CD4-positive, alpha-beta T cell treated with Interleukin-4 for 4 hours (primary cell): ENCODE data around the gene ZNF579.

ENCODE experiments used
- DNase-seq: peaks from one replicate; pipeline ENCODE4 v3.0.0-alpha.2; 2020

The ZNF579 gene

DNA sequence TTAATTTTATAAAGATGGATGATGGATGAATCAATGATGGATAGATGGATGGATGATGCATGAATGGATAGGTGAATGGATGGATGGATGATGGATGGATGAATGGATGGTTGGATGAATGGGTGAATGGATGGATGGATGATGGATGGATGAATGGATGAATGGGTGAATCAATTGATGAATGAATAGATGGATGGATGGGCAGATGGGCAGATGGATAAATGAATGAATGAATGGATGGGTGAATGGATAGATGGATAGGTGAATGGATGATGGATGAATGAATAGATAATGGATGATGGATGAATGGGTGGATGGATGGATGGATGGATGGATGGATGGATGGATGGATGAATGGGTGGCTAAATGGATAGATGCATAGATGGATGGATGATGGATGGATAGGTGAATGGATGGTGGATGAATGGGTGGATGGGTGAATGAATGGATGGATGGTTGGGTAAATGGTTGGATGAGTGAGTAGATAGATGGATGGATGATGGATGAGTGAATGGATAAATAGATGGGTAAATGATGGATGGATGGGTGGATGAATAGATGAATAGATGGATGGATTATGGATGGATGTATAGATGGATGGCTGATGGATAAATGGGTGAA is 12.8 kb downstream of the ZNF579 start:
- DNase-seq: no peak

DNA sequence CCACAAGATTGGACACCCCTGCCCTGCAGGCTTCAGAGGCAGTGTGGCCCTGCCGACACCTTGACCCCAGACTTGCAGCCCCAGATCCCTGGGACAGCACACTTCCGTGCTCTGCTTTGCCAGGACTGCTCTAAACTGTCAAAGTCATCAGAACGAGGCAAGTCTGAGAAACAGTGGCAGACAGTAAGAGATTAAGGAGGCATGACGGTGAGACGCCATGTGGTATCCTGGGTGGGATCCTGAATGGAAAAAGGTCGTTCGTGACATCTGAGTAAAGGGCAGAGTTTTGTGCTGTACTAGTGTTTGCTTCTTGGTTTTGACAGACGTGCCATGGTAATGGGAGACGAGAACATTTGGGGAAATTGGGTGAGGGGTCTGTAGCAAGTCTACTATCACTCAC is 13.8 kb downstream of the ZNF579 start:
- DNase-seq: no peak

DNA sequence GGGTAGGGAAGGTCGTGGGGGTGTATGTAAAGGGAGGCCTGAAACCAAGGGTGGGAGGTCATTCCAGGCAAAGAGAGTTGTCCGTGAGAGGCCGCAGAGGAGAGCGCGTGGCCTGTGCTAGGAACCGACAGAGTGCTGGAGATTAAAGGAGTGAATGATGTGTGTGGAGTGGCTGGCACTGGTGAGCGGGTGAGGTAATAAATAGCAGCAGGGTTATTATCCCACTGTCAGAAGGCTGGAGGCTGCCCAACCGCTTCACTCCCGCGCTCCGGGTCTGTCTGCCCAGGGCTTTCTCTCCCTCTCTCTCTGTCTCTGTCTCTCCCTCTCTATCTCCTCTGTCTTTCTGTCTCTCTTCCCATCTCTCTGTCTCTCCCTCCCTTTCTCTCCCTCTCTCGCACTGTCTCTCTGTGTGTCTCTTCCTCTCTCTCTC is 17.4 kb downstream of the ZNF579 start:
- DNase-seq: no peak

DNA sequence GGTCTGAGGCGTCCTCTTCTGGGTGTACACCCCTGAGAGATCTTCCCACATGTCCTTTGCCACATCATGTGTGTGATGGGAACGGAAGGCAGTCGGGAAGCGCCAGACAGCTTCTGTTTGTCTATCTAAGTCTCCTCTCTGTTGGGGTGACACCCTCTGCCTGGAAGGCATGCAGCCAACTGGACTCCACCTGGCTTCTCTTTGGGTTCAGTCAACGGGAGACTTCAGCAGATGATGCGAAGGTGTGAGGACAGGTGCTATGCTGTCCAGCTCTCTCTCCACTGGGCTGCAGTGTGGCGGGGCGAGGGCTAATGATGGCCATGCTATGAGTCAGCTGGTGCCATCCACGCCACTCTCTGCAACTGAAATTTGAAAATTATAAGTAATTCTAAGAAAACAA is 21.0 kb downstream of the ZNF579 start:
- DNase-seq: no peak

DNA sequence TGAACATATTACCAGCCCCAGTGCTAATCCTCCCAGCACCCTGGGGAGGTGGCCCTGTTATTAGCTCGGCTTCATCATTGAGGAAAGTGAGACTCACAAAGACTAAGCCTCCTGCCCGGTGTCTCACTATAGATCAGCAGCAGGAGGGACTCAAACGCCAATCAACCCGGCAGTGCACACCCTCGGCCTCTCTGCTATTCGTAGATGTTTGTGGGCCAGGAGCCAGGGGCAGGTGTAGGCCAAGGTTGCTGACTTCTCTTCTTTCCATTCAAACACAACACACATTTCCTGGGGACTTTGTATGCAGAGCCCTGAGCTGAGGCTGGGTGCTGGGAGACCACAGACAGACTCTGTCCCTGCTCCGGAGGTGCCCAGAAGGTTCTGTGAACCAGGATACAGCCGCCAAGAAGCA is 25.9 kb downstream of the ZNF579 start:
- DNase-seq: no peak

DNA sequence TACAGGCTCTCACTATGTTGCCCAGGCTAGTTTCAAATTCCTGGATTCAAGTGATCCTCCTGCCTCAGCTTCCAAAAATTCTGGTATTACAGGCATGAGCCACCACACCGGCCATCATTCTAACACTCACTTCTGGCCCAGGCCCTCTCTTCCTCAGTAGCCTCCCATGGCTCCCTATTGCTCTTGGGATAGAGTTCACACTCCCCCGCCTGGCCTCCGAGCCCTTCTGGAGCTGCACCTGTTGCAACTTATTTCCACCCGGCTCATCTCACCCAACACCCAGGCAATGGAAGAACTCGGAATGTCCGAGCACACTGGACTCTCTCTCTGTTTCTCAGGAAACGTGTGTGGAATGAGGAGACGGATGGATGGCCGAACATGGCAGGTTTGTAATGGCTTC is 26.3 kb downstream of the ZNF579 start:
- DNase-seq: no peak

DNA sequence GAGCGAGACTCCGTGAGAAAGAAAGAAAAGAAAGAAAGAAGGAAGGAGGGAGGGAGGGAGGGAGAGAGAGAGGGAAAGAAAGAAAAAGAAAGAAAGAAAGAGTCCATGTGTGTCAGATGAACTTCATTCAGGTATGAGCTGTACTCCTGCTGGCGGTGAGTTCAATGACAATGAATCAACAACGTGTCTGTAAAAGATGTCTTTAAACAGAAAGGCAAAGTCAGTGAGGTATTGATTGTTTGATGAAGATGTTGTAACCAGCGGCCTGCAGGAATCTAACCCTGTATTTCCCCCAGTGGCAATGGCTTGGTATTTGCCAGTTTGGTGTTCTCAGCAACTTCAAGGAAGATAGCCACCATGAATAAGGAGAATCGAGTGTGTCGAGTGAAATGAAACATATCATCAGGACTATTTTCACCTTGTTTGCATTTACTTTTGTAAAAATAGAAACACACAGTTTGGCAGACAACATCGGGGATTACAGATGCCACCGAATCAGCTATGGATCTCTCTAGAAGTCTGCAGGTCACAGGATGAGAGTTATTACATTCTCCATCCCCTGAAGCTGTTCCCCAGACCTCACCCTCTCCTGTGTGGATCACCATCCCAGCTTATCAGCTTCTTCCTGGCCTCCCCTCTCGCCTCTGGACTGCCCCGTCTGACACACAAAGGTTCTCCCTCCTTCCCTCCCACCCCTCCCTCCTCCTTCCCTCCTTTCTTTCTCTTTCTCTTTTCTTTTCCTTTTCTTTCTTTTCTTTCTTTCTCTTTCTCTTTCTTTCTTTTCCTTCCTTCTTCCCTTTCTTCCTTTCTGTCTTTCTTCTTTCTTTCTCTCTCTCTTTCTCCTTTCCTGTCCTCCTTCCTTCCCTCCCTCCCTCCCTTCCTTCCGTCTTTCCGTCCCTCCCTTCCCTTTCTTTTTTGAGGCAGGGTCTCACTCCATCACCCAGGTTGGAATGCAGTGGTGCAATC is 27.1 kb downstream of the ZNF579 start:
- DNase-seq: no peak

DNA sequence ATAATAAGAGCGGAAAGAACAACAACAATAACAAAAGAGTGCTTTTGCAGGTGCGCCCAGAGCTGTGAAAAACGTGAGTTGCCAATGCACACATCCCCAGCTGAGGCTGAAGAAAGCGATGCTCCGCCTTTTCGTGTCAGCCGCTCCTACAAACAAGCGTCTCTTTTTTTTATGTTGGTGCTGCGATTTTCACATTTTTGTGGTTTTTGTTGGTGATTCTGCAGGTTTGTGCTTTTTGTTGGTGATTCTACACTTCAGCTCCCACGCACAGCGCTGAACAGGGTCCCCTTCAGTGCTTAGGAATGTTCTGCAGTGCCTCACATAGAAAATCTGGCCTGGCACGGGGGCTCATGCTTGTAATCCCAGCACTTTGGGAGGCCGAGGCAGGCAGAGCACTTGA is 28.0 kb downstream of the ZNF579 start:
- no peak for DNase-seq

DNA sequence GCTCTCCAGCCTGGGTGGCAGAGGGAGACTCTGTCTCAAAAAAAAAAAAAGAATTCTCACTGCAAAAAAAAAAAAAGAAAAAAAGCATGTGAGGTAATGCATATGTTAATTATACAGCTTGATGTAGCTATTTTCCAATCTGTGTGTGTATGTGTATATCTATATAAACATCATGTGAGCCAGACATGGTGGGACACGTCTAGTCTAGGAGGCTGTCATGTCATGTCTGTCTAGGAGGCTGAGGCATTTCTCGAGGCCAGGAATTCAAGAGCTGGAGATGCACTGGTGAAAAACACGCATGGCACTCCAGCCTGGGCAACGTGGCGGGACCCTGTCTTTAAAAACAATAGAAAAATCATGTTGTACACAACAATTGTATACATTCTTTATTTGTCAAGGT is 28.4 kb downstream of the ZNF579 start:
- DNase-seq: no peak

DNA sequence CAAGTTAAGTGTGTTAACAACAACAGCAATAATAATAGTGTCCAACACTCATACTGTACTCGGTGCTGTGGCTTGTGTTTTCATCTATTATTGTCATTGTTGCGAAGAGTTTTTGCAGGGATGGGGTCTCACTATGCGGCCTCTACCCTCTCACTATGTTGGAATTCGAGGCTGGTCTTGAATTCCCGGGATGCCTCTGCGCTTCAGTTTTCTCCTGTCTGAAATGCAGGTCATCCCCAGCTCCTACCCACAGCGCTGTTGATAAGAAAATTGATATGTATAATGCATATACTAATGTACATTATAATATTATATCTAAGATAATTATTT is 30.4 kb downstream of the ZNF579 start:
- DNase-seq: no peak

DNA sequence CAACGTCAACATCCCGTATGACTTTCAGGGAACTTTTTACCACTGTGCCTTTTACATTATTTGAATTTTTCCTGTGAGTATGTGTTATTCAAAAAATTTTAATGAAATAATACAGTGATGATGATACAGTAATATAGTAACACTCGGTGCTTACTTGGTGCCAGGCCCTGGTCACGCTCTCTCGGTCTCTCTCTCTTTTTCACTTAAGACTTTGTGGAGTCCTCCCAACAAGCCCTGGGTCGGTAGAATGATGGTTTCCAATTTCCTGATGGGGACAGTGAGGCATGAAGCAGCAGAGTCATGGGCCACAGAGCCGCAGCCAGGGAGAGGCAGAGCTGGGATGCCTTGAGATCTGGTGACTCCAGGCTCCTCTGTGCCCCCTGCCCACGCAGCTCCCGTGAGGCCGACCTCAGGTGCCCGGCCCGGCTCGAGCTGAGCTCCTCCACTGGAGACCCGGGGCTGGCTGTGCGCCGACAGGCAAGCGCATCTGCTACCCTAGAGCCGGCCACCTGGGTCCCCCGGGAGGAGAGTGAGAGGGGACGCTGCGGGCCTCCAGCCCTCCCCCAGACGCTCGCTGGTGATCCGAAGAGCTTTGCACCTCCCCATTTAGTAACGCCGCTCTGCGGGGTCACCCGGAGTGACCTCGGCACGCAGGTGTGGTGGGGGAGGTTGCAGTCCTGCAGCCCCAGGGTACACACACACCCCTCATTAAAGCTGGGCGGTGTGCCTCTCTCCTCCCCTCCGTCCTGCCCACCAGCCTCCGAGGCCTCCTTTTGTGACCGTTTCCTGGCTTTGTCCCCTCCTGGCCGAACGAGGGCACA is 30.9 kb downstream of the ZNF579 start:
- DNase-seq: no peak

DNA sequence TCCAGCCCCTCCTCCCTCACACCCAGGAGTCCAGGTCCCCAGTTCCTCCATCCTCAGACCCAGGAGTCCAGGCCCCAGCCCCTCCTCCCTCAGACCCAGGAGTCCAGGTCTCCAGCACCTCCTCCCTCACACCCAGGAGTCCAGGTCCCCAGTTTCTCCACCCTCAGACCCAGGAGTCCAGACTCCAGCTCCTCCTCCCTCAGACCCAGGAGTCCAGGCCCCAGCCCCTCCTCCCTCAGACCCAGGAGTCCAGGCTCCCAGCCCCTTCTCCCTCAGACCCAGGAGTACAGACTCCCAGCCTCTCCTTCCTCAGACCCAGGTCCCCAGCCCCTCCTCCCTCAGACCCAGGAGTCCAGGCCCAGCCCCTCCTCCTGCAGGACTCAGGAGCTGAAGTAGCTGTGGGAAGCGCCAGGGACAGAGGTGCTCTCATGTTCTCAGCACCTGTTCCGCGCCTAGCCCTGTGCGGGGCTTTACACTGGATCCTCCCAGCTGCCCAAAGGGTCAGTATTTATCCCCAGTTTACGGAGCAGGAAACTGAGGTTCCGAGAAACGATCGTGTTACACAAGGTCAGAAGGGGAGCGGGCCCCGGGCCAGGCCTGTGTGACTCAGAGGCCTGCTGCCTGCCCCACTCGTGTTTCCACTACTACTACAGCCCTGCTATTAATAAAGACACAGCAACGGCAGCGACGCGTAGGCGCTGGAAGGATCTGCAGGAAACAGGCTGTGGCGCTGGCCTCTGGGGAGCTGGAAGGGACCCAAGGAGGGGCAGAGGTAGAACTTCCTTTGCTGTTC is 33.6 kb downstream of the ZNF579 start:
- DNase-seq: no peak

DNA sequence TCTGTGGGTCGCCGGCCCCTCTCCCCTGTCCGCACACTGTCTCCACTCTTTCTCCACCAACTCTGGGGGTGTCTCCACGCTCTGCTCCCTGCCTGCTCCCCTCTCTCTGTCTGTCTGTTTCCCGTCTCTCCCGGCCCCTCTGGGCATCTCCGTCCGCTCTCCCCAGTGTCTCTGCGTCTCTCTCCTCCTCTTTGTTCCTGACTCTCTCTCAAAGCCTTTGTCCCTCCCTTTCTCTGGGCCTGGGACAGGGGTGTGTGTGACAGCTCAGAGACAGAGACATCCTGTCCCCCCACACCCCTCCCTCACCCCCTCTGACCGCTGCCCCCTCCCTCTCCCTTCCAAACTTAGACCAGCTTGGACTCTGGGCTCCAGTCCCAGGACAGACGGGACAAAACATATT is 34.6 kb downstream of the ZNF579 start:
- DNase-seq: no peak

DNA sequence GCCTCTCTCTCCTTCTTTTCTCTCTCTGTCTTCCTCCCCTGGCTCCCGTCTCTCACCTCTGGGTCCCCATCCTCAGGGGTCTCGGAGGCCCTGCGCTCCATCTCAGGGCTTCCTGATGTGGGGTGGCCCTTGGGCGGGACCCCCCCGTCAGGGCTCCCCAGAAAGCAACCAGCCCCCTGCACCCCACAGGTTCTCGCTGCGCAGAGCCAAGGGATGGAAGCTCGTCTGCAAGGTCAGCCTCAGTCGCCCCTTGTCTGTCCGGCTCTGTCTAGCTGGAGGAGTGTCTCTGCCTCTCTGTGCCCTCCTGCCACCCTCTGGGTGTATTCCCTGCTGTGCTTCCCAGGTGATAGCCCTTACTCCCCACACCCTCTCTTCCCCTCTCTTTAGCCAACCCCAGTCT is 35.2 kb downstream of the ZNF579 start, which contains the start of gene SBK3:
SBK3 (minus strand) TSS at position 101 of the 400 bp plus-strand sequence; CDS start at position 101, 0 bp downstream.
- DNase-seq: no peak

DNA sequence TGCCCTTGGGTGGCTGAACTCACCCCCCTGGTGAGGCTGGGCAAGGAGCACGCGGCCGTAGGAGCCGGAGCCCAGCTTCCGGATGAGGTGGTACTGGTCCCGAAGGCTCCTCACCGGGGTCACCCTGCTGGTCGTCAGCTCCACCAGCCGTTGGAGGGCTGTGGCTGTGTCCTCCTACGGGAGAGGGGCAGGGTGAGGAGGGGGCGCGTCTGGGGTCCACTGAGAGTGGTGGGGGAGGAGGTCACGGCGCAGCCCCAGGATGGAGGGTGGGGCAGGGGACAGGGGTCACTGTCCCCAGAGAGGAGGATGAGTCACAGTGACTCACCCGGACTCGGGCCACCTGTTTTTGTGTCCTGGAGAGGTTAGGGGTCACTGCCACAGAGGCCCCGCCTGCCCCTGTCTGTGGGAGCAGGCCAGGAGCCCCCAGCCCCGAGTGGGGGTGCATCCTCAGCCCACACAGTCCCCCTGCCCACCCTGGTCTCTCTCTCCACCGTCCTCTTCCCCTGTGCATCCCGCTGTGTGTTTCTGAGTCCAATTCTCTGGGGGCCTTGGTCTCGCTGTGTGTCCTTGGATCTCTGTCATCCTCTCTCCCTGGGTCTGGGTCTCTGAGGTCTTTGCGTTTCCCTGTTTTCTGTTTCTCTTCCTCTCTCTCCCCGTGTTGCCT is 35.7 kb downstream of the ZNF579 start:
- no peak for DNase-seq

DNA sequence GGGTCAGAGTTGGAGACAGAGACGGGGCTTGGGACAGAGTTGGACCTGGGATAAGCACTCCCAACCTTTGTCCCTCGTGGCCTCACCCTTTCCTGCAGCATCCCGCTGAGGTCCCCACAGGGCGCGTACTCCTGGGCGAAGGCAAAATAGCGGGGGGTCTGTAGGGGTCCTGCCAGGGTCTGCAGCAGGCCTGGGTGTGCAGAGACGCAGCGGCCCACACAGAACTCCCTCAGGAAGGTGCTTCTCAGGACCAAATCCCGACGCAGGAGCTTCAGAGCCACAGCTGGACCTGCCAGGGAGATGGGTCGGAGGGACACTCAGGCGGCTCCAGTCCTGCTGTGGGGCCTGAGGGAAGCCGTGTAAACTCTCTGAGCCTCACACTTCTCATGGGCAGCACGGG is 36.6 kb downstream of the ZNF579 start:
- no peak for DNase-seq

DNA sequence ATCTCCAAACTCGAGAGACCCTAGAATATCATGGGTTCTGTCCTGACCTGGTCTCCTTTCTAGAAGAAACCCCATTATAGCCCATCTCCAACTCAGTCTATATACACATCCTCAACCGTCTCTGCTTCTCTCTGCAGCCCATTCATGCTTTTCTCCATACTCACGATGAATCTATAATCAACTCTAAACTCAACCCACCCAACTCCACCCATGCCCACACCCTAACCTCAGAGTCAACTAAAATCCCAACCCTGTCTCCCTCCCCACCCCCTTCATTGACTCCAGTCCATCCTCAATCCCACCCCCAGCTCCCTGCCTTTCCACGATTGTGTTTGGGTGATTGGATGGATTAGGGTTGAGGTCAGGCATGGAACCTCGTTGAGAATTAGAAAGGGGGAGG is 37.1 kb downstream of the ZNF579 start:
- DNase-seq: no peak

DNA sequence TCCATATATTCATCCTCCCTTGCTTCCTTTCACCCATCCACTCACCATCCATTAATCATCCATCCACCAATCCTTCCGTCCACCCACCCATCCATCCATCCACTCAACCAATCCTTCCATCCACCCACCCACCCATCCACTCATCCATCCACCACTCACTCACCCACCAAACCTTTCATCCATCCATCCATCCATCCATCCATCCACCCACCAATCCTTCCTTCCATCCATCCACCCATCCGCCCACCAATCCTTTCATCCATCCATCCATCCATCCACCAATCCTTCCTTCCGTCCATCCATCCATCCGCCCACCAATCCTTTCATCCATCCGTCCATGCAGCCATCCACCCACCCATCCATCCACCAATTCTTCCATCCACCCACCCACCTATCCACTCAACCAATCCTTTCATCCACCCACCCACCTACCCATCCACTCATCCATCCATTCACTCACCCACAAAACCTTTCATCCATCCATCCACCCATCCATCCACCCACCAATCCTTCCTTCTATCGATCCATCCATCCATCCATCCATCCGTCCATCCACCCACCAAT is 38.3 kb downstream of the ZNF579 start:
- DNase-seq: no peak

DNA sequence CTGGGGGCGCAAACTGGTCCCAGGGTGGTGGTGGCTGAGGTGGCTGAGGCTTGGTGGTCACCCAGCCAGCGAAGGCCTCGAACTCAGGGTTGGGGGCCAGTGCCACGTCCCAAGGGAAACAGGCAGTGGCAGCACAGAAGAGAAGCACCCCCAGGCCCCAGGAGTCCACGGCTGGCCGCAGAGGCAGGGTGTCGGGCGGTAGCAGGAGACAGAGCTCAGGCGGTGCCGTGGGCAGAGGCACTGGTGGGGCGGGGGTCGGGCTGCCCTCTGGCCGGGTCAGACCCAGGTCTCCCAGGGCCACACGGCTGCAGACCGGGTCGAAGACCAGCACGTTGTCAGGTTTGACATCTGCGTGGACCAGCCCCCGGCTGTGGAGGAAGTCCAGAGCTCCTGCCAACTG is 39.6 kb downstream of the ZNF579 start:
- no peak for DNase-seq

DNA sequence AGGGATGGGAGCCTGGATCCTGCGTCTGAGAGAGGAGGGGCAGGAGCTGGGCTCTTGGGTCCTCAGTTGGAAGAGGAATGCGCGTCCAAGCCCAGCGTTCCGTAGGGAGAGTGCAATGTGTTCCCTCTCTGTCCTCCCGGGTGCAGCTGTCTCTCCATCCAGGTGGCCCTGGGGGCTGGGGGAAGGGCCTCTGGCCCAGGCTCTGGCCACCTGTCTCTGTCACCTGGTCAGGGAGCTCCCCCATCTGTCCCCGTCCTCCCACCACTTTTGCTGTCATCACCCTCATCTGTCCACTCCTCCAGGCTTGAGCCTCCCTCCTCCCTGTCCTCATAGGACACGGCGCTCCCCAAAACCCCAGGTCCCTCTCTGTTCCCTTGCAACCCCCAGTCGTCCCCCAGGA is 40.0 kb downstream of the ZNF579 start:
- no peak for DNase-seq

DNA sequence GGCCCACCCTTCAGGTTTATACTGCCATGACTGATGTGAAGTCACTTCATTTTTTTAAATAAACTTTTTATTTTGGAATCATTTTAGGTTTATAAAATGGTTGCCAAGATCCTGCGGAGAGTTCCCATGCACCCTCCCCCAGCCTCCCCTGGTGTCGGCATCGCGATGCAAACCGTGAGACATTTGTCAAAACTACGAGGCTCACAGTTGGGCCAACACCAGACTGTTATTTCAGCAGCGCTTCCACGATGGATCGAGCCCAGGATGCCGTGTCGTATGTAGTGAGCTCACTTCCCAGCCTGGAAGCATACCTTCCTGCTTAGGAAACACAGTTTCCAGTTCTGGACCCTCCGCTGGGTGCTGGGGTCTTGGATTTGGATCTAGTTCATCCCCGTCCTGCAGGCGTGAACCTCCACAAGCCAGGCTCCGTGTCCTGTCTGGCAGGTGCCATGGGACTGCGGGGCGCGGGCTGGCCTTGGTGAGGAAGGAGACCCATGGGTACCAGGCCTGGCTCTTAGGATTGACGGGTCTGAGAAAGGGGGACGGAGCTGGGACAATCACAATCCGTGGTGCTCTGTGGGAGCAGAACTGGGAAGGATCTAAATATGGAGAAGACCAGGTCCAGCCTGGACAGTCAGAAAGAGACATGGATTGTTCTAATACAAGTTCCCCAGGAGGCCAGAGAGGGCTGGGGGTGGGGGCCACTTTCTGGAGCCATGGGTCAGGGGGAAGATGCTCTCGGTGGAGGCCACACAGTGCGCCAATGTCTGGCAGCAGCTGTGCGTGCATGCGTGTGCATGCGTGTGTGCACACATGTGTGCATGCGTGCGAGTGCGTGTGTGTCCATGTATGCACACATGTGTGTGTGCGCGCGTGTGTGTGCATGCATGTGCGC is 41.3 kb downstream of the ZNF579 start:
- no peak for DNase-seq
